Measurements from ENCODE around the gene HDAC4.
A peak's percentile ranks its signal among the peaks of the same experiment; 100 is the strongest.

The HDAC4 gene

DNA sequence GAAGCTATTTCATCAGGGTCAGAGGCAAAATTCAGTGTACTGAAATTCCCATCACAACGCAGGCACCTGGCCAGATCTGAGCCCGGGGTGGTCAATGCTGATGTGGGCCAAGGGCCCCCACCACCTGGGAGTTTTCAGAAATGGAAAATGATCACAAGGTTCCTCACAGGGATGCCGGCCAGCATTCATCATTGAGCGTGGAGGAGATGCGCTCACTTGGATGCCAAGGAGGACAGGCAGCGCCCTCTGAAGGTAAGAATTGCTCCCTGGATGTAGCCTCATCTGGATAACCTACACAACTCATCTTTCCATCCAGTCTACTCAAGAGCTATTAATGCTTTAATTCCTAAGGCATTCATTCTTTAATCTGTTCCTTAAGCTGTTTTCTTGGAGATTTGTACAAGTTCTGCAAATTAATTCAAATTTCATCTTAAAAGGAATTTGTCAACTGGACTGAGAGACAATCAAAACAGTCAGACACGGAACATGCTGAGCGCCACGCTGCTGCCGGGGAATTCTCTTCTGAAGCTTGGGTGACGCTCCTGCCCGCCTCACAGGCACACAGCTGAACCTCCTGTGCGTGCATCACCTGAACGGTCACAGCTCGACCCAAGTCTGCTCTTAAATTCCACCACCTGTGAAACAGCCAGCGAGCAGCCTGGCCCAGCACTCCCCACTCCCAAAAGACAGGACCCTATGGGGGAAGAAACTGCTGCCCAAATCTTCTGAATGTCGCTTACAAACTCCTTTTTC is 206.7 kb downstream of the HDAC4 start:
- no peak for DNase-seq

DNA sequence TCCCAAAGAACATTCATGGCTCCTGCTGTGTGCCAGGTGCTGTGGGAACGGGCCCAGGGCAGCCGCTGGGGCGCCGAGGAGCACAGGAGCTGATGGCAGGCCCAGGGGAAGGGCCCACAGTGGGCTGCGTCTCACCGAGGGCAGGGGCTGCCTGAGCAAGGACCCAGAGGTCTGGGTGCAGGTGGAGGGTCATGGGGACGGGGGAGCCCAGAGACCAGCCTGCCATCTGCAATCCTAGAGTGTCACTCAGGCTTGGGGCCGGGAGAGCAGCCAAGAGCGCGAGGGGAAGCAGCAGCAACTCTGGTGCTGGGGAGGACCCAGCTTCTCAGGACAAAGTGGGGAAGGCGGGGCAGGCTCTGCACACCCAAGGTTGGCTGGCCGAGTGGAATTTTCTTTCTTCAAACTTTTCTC is 207.4 kb downstream of the HDAC4 start:
- no peak for DNase-seq

GRCh38 chr2:239192975-239193374 is 207.8 kb downstream of the HDAC4 start:
- no peak for DNase-seq

GRCh38 chr2:239192456-239192855 is 208.4 kb downstream of the HDAC4 start:
- DNase-seq = no peak

- no peak for DNase-seq
Observed at GRCh38 chr2:239190921-239191885, 209.6 kb downstream of the HDAC4 start.

- no peak for DNase-seq
Observed at GRCh38 chr2:239190361-239190760, 210.5 kb downstream of the HDAC4 start.

DNA sequence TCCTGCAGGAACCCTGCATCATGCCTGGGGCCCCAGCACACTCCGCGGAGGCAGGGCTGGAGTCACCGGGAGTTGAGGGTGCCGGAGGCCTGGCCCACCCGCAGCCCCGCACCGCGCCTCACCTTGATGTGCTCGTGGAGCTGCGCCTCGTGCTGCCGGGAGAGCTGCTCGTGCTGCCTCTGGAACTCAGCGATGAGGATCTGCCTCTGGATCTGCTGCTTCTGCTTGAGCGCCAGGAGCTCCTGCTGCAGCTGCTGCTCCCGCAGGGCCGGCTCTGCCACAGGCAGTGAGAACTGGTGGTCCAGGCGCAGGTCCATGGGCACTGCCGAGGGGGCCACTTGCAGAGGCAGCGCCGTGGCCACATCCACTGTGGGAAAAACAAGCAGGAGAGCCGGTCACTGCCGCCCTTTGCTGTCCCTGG is 211.1 kb downstream of the HDAC4 start:
- DNase-seq = no peak

- DNase-seq = no peak
Observed at GRCh38 chr2:239188536-239188935, 212.3 kb downstream of the HDAC4 start.

GRCh38 chr2:239187464-239188253 is 213.2 kb downstream of the HDAC4 start:
- DNase-seq = no peak

DNA sequence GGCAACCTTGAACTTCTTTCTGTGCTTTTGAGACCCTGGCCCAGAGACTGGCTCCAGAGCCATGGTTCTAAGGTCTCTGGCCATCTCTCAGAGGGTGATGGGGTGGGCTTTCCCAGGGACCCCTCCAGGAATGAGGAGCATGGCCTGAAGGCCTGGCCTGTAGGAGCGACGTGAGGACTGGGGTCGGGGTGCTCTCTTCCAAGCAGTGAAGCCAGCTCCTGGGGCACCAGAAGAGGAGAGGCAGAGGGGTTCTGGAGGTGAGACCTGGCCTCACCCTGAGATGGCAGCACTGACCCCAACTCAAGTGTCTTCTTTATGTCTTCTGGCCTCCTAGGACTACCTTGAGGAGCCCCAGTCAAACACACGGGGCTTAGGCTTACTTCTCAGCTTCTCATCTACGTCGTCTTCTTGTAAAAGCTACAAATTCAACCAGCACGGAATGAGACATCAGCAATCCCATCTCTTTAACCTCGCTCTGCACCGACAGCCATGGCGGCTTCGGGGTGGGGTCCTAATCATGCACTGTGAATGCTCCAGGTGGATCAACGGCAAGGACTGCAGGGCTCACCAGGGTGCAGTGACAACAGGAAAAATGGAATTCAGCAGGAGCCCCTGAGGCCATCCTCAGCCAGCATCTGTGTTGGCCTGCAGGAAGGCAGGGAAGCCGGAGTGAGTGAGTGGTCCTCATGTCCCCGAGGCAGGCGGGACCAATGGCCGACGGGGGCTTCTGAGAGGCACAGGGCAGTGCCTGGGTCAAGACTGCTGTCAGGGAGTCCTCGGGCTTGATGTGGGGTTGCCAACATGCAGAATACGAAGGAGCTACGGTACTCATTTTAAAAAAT is 214.1 kb downstream of the HDAC4 start:
- no peak for DNase-seq

DNA sequence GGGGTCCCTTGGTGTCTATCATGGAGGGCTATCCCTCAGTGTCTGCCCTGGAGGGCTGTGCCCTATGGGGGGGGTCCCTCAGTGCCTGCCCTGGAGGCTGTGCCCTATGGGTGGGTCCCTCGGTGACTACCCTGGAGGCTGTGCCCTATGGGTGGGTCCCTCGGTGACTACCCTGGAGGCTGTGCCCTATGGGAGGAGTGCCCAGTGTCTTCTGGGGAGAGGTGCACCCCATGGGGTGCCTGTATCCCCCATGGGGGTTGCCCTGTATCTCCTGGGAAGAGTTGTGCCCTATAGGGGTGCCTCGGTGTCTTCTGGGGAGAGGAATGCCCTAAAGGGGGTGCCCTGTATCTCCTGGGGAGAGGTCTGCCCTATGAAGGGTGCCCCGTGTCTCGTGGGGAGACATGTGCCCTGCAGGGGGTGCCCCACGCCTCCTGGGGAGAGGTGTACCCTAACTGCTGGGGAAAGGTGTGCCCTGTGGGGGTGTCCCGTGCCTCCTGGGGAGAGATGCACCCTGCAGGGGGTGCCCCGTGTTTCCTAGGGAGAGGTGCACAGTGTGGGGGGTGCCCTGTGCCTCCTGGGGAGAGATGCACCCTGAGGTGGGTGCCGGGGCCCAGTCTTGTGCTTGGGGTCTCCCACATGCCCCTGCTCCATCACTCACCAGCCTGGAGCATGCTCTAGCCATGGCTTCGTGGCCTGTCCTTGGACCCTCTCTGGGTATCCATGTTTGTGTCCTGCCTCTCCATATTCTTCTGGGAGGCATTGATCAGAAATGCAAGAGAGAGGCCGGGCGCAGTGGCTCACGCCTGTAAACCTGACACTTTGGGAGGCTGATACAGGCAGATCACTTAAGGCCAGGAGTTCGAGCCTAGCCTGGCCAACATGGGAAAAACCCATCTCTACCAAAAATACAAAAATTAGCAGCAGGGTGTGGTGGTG is 215.6 kb downstream of the HDAC4 start:
- no peak for DNase-seq

DNA sequence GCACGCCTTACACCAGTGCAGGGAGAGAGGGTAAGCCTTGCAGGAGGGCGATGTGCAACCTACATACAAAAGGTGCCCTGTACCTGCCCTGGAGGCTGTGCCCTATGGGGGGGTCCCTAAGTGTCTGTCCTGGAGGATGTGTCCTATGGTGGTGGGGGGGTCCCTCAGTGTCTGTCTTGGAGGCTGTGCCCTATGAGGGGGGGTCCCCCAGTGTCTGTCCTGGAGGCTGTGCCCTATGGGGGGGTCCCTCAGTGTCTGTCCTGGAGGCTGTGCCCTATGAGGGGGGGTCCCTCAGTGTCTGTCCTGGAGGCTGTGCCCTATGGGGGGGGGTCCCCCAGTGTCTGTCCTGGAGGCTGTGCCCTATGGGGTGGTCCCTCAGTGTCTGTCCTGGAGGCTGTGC is 216.6 kb downstream of the HDAC4 start:
- DNase-seq = no peak

- DNase-seq = no peak
Observed at GRCh38 chr2:239182981-239183791, 217.6 kb downstream of the HDAC4 start.

DNA sequence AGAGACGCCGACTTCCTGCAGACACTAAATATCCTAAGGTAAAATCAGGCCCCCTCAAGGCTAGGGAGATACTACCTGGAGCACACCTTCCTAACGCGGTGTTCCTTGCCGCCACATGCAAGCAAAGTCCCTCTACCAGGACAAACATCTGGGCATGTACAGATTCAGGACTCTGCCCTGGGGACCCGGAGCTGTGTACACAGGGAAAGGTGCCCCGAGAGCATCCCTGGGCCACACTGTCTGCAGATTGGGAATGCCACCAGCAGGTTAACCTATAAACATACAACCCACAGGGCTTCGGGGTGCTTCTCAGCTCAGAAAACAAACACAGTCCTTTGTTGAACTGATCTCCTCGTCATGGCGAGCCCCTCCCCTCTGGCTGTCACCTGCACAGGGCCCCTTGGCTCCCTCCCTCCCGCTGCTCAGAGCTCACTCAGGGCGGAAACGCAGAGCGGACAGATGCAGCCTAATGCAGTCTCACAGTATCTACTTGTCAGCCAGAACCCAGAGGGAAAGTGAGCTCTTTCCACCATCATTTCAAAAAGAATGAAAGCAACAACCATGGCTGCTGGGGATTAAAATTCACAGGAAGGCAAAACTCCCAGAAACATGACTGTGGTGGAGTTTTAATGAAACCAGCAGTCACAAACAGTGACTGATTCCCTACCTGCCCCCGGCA is 218.8 kb downstream of the HDAC4 start:
- peak; percentile 85 for DNase-seq

DNA sequence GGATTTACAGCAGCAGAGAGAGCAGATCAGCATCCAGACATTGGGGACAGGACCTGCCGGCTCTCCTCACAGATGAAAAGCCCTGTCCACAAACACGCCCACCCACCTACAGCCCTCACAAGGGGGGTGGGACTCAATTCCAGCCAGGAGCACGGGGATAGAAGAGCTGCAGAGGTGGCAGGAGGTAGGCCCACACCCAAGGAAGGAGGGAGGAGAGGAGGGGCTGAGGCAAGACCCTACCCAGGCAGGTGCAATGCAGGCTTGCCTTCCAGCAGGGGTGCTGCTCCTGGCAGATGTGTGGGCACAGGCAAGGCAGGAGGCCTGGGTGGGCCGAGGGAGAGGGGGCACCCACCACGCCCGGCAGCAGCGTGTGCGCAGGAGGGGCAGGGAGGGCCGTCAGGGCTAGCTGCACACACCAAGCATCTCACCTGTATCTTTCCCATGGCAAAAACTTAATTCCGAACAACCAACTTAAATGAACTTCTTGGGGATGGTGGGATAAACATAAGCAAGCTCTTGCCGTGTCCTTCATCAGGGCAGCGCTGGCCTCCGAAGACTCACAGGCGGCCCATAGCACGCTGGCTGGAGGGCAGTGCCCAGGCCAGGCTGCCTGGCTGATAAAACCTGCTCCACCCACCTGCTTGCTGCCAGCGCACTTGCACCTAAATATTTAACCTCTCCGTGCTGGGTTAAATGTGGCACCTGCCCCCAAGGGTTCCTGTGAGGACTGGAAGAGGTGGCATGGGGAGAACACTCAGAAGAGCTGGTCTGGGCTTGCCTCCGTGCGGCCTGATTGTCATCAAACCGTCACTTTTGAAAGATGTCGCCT is 219.5 kb downstream of the HDAC4 start:
- peak; percentile 85 for DNase-seq

DNA sequence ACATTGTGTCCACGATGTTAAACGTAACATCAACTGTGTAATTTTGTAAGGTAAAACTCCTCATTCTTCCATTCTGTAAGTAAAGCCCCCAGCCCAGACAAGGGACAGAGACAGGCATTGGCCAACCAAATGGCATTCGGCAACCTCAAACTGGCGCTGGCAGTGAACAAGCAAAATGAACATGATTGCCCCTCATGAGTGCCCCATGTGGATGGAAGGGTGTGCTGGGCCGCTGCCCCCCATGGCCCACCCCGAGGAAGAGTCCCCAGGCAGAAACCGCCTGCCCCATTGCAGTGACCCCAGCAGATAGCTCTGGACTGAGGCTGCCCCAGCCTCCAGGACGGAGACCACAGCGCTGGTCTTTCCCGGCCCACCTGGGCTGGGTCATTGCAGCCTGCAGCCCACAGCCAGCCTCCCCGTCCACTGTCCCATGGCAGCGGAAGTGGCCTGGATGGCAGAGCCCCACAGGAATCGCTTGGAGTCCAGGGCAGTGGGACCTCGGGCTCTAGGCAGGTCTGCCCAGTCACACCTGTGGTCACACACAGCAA is 220.2 kb downstream of the HDAC4 start:
- no peak for DNase-seq

- DNase-seq = no peak
Observed at GRCh38 chr2:239179851-239180371, 220.9 kb downstream of the HDAC4 start.

GRCh38 chr2:239178954-239179353 is 221.9 kb downstream of the HDAC4 start:
- DNase-seq = no peak

All from NCI-H510A treated with DMSO at 0.1 percent for 48 hours (cell line).